HepG2 (cell line): ENCODE measurements around the gene ZBTB22. TPM values are rescaled to one million over a fixed set of nuclear protein-coding genes. Genes with fewer than 3 reads are reported as not detected.

ENCODE experiments used
- ADNP ChIP-seq: sonication (generic); formaldehyde crosslinking; IDR thresholded peaks from 2 replicates; pipeline ENCODE4 v1.4.0; 2020; ENCODE audit warnings: missing genetic modification reagents
- CBX1 ChIP-seq: IDR thresholded peaks from one replicate; pipeline ENCODE4 v1.6.1; 2016; ENCODE audit warnings: antibody characterized with exemption, low read depth
- EP300 ChIP-seq, 3 experiments: sonication (generic) in 1 of 3; formaldehyde crosslinking in 1 of 3; IDR thresholded peaks; 2 replicates each; pipeline versions ENCODE4 v1.5.1 to v1.6.1; 2011 to 2020; ENCODE audit warnings: low read depth in 2 of 3, low read length in 2 of 3, borderline replicate concordance in 1 of 3, improper control_type of control experiment in 1 of 3, mild to moderate bottlenecking in 1 of 3, missing genetic modification reagents in 1 of 3, moderate library complexity in 1 of 3
- FOXP4 ChIP-seq: sonication (generic); formaldehyde crosslinking; IDR thresholded peaks from 2 replicates; pipeline ENCODE4 v1.4.0; 2020; ENCODE audit warnings: missing genetic modification reagents
- KDM5A ChIP-seq: fragments of 200-600 bp; sonication (generic); IDR thresholded peaks from 2 replicates; pipeline ENCODE4 v1.7.0; 2018; ENCODE audit warnings: antibody characterized with exemption, mild to moderate bottlenecking, low read length, borderline replicate concordance
- KLF15 ChIP-seq: sonication (generic); formaldehyde crosslinking; IDR thresholded peaks from 2 replicates; pipeline ENCODE4 v1.8.1; 2023; ENCODE audit warnings: borderline replicate concordance, mild to moderate bottlenecking, inconsistent platforms, missing genetic modification reagents, mixed read lengths
- MXI1 ChIP-seq: IDR thresholded peaks from 3 replicates; pipeline ENCODE4 v1.6.1; 2012; ENCODE audit warnings: low read depth, low read length, inconsistent platforms, borderline replicate concordance
- RNF2 ChIP-seq: fragments of 450-650 bp; conservative IDR thresholded peaks from 2 replicates; pipeline ENCODE4 v1.6.1; 2016; ENCODE audit warnings: low read depth
- SMARCE1 ChIP-seq: fragments of 450-650 bp; IDR thresholded peaks from 2 replicates; pipeline ENCODE4 v1.6.1; 2017; ENCODE audit warnings: borderline replicate concordance
- SUZ12 ChIP-seq: fragments of 150-350 bp; IDR thresholded peaks from 2 replicates; pipeline ENCODE4 v1.6.1; 2014; ENCODE audit warnings: low read depth, low read length
- TMF1 ChIP-seq: sonication (generic); formaldehyde crosslinking; IDR thresholded peaks from 2 replicates; pipeline ENCODE4 v1.8.1; 2022; ENCODE audit warnings: low read depth, missing genetic modification reagents
- ZBED4 ChIP-seq: sonication (generic); formaldehyde crosslinking; IDR thresholded peaks from 2 replicates; pipeline ENCODE4 v1.4.0; 2020; ENCODE audit warnings: missing genetic modification reagents, borderline replicate concordance
- ZBTB1 ChIP-seq: sonication (generic); formaldehyde crosslinking; IDR thresholded peaks from 2 replicates; pipeline ENCODE4 v1.4.0; 2020; ENCODE audit warnings: missing genetic modification reagents, borderline replicate concordance
- ZBTB7A ChIP-seq: sonication (generic); formaldehyde crosslinking; IDR thresholded peaks from 2 replicates; pipeline ENCODE4 v1.8.0; 2022; ENCODE audit warnings: mild to moderate bottlenecking, missing genetic modification reagents
- ZC3H13 ChIP-seq: sonication (generic); formaldehyde crosslinking; IDR thresholded peaks from 2 replicates; pipeline ENCODE4 v1.8.1; 2023; ENCODE audit warnings: mild to moderate bottlenecking, missing genetic modification reagents, moderate library complexity
- ZNF232 ChIP-seq: sonication (generic); formaldehyde crosslinking; IDR thresholded peaks from 2 replicates; pipeline ENCODE4 v1.4.0; 2020; ENCODE audit warnings: missing genetic modification reagents, borderline replicate concordance
- ZNF317 ChIP-seq: sonication (generic); formaldehyde crosslinking; IDR thresholded peaks from 2 replicates; pipeline ENCODE4 v1.5.0; 2020; ENCODE audit warnings: mild to moderate bottlenecking, missing genetic modification reagents
- ZNF460 ChIP-seq: sonication (generic); formaldehyde crosslinking; IDR thresholded peaks from 2 replicates; pipeline ENCODE4 v1.5.1; 2020; ENCODE audit warnings: missing genetic modification reagents, mild to moderate bottlenecking, borderline replicate concordance
- ZNF607 ChIP-seq: sonication (generic); formaldehyde crosslinking; IDR thresholded peaks from 2 replicates; pipeline ENCODE4 v1.5.1; 2020; ENCODE audit warnings: missing genetic modification reagents, mild to moderate bottlenecking, borderline replicate concordance
- ZNF691 ChIP-seq: sonication (generic); formaldehyde crosslinking; IDR thresholded peaks from 2 replicates; pipeline ENCODE4 v1.4.0; 2020; ENCODE audit warnings: missing genetic modification reagents, low read depth, mild to moderate bottlenecking, borderline replicate concordance
- ZNF781 ChIP-seq: sonication (generic); formaldehyde crosslinking; IDR thresholded peaks from 2 replicates; pipeline ENCODE4 v1.5.1; 2020; ENCODE audit warnings: borderline replicate concordance, mild to moderate bottlenecking, missing genetic modification reagents; ENCODE audit errors: not compliant biosample characterization
- ZNF839 ChIP-seq: sonication (generic); formaldehyde crosslinking; IDR thresholded peaks from 2 replicates; pipeline ENCODE4 v1.4.0; 2020; ENCODE audit warnings: missing genetic modification reagents, mild to moderate bottlenecking, borderline replicate concordance
- polyA plus RNA-seq, 8 experiments: library from polyadenylated mRNA; depleted of rRNA in 3 of 8; stranded (reverse) in 7 of 8; unstranded in 1 of 8; fragments of >200 nt; fragmentation: Illumina TruSeq in 4 of 8; extraction: Trizol in 4 of 8; gene quantifications; 2 replicates each; pipeline versions ENCODE4 v1.2.1 to v1.2.3, GENCODE V29; 2011 to 2016; ENCODE audit warnings: low read depth in 4 of 8, missing spikeins in 1 of 8, mixed read lengths in 1 of 8; ENCODE audit not compliant: insufficient read depth in 1 of 8
- total RNA-seq, 5 experiments: library from RNA; depleted of rRNA; stranded (reverse); fragments of >200 nt; fragmentation: Illumina TruSeq; extraction: Trizol; gene quantifications; 2 replicates each; pipeline ENCODE4 v1.2.3, GENCODE V29; 2016; ENCODE audit warnings: low read depth in 1 of 5

Gene ZBTB22
- total and polyA plus RNA-seq, 2 of the 13 experiments (the other 11 are each of a cell fraction or from before 2014, with no cell fraction given) = 8.0 to 10.6 TPM

- TF ChIP-seq ZNF781 (CRISPR knock-in tag) (peak; percentile 88), CBX1 (peak; percentile 78), EP300 (IDR thresholded peaks at IDR 0.05; ENCODE audit: low read depth in 2 of 2, low read length in 2 of 2) (peak in 1 of 2 experiments; percentile 10; a peak in 1 of 4 replicates), EP300 (CRISPR knock-in tag; IDR thresholded peaks at IDR 0.05; ENCODE audit: borderline replicate concordance) (peak; percentile 35; the same call in 1 of the 2 replicates), ZNF839 (CRISPR knock-in tag) (peak; percentile 89; the same call in 1 of the 2 replicates), ZNF232 (CRISPR knock-in tag) (peak; percentile 91; the same call in 1 of the 2 replicates), SMARCE1 (no peak), ZNF607 (CRISPR knock-in tag) (peak; percentile 78), ZBTB1 (CRISPR knock-in tag) (no peak), ZBED4 (no peak), FOXP4 (peak; percentile 62), ZBTB7A (no peak; the same call in 1 of the 2 replicates), ZNF691 (CRISPR knock-in tag) (peak; percentile 61; the same call in 1 of the 2 replicates), ZC3H13 (CRISPR knock-in tag) (peak; percentile 27; the same call in 1 of the 2 replicates), KDM5A (peak; percentile 100), SUZ12 (no peak), MXI1 (peak; percentile 96; the same call in 2 of the 3 replicates), TMF1 (CRISPR knock-in tag) (peak; percentile 79), RNF2 (peak; percentile 85), ZNF317 (peak; percentile 81; the same call in 1 of the 2 replicates), ZNF460 (CRISPR knock-in tag) (no peak; the same call in 1 of the 2 replicates), KLF15 (CRISPR knock-in tag) (0 out of 2 replicates have a peak, but pooled peaks have one; percentile 74), ADNP (CRISPR knock-in tag) (no peak)
Observed at GRCh38 chr6:33271468-33272274, 45.9 kb downstream of the ZBTB22 start, which contains the start of the genes RPS18 and VPS52 (continued).
